HUES64 (cell line): ENCODE measurements around the gene MYO10.

Experiments
- H3K27ac ChIP-seq: 2 replicates; pipeline ENCODE4 v1.7.0; 2013; ENCODE audit warnings: low read depth, low read length, inconsistent platforms
- H3K27me3 ChIP-seq: 2 replicates; pipeline ENCODE4 v1.6.1; 2013; ENCODE audit warnings: mild to moderate bottlenecking, low read length; ENCODE audit not compliant: insufficient read depth
- H3K36me3 ChIP-seq: 2 replicates; pipeline ENCODE4 v1.6.1; 2013; ENCODE audit warnings: mild to moderate bottlenecking, low read length; ENCODE audit not compliant: insufficient read depth
- H3K4me1 ChIP-seq: 2 replicates; pipeline ENCODE4 v1.6.1; 2013; ENCODE audit warnings: mild to moderate bottlenecking, low read length, moderate library complexity; ENCODE audit not compliant: insufficient read depth
- H3K4me3 ChIP-seq: 2 replicates; pipeline ENCODE4 v1.5.1; 2013; ENCODE audit warnings: mild to moderate bottlenecking, low read length, moderate library complexity
- H3K9ac ChIP-seq: 2 replicates; pipeline ENCODE4 v1.6.1; 2013; ENCODE audit warnings: mild to moderate bottlenecking, low read depth, low read length
- H3K9me3 ChIP-seq: 2 replicates; pipeline ENCODE4 v1.6.1; 2013; ENCODE audit warnings: low read depth, low read length; ENCODE audit not compliant: insufficient read depth
- WGBS: fragments of 150-250, 120-280 bp; methylation state at CpG from one replicate; pipeline ENCODE4 v1.1.7; 2013; ENCODE audit warnings: missing lambda C conversion rate; 5-methylcytosine and 5-hydroxymethylcytosine counted together

MYO10 gene

DNA sequence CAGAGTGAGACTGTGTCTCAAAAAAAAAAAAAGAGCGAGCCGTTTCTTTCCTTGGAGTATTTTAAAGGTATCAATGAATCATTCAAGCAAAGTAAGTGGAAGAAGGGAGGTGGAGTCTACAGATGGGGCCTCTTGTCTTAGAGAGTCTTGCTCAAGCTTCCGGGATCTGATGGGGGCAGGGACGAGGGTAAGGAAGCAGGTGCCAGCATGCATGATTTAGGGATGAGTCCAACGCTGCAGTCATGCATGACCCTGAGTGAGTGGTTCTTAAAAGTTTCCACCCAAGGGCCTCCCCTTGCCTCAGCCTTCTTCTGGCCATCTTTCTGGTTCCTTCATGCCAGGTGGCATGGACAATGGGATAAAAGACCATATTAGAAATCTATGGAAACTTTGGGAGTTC is 79.6 kb downstream of the MYO10 start:
- no peak overlapping the region for H3K9ac ChIP-seq

DNA sequence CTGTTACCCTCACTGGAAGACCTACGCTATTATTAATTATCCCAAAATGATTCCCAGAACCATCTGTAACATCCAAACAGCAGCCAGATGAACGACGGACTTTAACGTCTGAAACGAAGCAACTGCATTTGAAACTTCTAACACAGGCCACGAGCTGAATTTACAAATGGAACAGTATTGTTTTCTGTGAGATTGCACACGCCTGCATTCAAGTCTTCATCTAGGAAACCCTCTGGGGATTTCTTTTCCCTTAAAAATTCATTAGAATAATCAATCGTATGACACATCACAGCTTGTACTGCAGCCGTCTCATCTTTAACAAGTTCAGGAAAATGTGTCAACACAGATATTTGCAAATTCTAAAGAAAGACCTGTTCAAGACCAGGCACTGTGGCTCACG is 80.2 kb downstream of the MYO10 start:
- Histone ChIP-seq H3K27ac (no peak overlapping the region), H3K9ac (peak overlapping the region; percentile 28; the same call in 1 of the 2 replicates), H3K27me3 (no peaks in the 10 kb centered on the region), H3K36me3 (no peaks in the 10 kb centered on the region), H3K4me3 (no peak overlapping the region), H3K9me3 (0 out of 2 replicates have a peak, but pooled peaks cover 6% of the 10 kb centered on the region), H3K4me1 (peaks cover 40% of the 10 kb centered on the region)
- WGBS, result 89% methylated on average over 10 of the region's 10 CpGs

More for the DNA sequence above, 79.6 kb downstream of the MYO10 start:
- Histone ChIP-seq H3K9me3 (0 out of 2 replicates have a peak, but pooled peaks cover 6% of the 10 kb centered on the region), H3K27me3 (no peaks in the 10 kb centered on the region), H3K36me3 (no peaks in the 10 kb centered on the region), H3K27ac (no peak overlapping the region), H3K4me3 (no peak overlapping the region), H3K4me1 (peaks cover 40% of the 10 kb centered on the region)
- 92% methylated on average over 5 of the region's 5 CpGs for WGBS

DNA sequence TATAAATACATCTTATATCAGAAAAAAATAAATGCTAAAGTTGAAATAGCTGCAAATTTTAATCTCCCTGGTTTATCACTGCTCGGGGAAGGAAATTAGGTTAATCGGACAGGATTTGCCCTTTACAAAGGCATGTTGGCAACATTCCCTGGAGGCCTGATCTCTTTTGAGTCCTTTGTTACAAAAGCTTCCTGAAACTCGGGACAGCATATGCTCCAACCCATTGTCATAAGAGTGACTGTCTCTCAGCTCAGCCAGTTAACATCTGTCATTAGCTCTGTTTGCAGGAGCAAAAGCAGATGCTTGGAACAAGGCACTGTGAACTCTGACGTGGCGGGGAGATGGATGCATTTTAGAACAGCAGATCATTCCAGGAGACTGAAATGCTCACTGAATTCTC is 80.6 kb downstream of the MYO10 start:
- Histone ChIP-seq H3K9me3 (0 out of 2 replicates have a peak, but pooled peaks cover 6% of the 10 kb centered on the region), H3K4me3 (no peak overlapping the region), H3K27ac (no peak overlapping the region), H3K9ac (peak overlapping the region; percentile 28; the same call in 1 of the 2 replicates), H3K4me1 (peaks cover 37% of the 10 kb centered on the region), H3K27me3 (no peaks in the 10 kb centered on the region), H3K36me3 (no peaks in the 10 kb centered on the region)
- WGBS, result 77% methylated on average over 5 of the region's 5 CpGs

DNA sequence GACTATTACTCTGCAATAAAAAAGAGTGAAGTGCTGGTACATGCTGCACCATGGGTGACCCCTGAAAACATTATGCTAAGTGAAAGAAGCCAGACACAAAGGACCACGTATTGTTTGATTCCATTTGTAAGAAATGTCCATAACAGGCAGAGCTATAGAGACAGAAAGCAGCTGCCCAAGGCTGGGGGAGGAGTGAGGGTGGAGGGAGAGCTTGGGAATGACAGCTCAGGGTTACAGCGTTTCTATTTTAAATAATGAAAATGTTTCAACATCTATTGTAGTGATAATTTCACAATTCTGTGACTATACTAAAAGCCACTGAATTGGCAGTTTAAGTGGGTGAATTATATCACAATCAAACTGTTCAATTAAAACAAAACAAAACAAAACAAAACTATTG is 81.7 kb downstream of the MYO10 start:
- Histone ChIP-seq H3K36me3 (no peaks in the 10 kb centered on the region), H3K27ac (no peak overlapping the region), H3K4me3 (no peak overlapping the region), H3K4me1 (peaks cover 31% of the 10 kb centered on the region), H3K9me3 (0 out of 2 replicates have a peak, but pooled peaks cover 5% of the 10 kb centered on the region), H3K27me3 (no peaks in the 10 kb centered on the region), H3K9ac (no peak overlapping the region)
- 83% methylated on average over 2 of the region's 2 CpGs for WGBS

DNA sequence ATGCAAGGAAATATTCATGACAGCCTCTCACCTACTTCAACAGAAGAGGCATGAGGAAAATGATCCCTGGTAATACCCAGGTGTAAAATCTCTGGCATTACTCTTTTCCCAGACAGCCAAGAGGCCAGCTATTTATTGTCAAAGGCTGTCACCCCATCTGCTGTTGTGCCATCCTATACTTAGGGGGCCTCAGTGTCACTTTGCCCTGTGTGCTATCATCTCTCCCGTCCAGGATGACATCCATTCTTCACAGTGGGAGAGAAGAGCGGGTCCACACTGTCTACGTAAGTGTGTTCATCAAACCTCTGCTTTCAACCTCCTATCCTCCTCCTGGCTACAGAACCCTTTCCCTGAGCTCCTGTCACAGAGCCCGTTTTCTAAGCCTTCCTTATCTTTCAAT is 82.6 kb downstream of the MYO10 start:
- H3K4me3 ChIP-seq, result no peak overlapping the region
- H3K9me3 ChIP-seq, result no peaks in the 10 kb centered on the region
- WGBS, result 92% methylated on average over 4 of the region's 4 CpGs
- no peaks in the 10 kb centered on the region for H3K27me3 ChIP-seq
- no peak overlapping the region for H3K9ac ChIP-seq
- no peak overlapping the region for H3K27ac ChIP-seq
- no peaks in the 10 kb centered on the region for H3K36me3 ChIP-seq
- peaks cover 31% of the 10 kb centered on the region for H3K4me1 ChIP-seq

DNA sequence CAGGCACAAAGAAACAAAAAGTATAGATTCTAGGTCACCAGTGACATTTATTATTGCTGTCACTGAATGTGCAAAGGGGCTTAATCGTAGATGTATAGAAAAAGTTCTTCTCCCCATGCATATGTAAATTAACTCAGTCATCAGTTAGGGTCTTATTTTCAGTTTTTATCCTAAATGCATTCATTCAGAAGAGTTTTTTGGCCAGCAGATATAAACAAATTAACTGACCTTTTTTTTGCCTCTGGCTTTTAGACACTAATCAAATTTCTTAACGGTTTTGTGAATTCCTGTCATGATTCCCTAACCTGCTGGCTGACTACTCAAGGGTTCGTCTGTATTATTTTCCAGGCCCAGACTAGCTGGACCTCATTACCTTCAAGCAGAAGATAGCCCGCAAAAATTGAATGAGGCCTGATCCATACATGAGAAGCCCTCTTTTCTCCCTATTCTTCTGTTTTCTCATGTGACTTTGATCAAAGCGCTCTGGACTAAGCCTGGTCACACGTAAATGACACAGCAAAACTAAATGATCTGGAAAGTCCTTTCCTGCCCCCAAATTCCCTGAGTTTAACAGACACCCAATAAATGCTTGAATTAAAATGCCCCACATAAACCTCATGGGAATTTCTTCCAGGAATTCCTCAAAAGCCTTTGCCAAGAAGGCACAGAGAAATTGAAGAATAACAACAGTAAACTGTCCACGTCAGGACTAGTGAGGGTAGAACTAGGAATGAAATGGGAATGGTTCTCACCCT is 83.7 kb downstream of the MYO10 start:
- Histone ChIP-seq H3K27me3 (no peaks in the 10 kb centered on the region), H3K9me3 (no peaks in the 10 kb centered on the region), H3K9ac (no peak overlapping the region), H3K4me1 (peaks cover 29% of the 10 kb centered on the region), H3K27ac (no peak overlapping the region), H3K4me3 (no peak overlapping the region), H3K36me3 (no peaks in the 10 kb centered on the region)
- 89% methylated on average over 7 of the region's 7 CpGs for WGBS

DNA sequence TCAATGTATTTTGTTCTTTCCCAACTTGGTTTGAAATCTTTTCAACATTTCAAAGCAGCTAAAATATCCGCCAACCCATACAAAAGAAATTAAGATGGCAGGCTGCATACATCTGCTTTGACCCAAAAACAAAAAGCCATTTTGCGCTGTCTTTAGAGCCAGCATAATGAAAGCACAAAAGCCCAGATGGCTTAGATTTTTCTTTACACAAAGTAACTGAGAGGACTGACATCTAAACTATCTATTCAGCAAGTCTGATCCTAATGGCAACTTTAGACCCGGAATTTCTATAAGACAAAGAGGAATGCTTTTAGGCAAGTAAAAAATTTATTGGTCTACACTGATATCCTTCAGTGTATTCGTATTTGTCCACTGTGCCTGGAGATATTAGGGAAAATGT is 86.3 kb downstream of the MYO10 start:
- Histone ChIP-seq H3K4me1 (peaks cover 8% of the 10 kb centered on the region; the same call in 1 of the 2 replicates), H3K9me3 (no peaks in the 10 kb centered on the region), H3K4me3 (no peak overlapping the region), H3K9ac (no peak overlapping the region), H3K36me3 (no peaks in the 10 kb centered on the region), H3K27ac (no peak overlapping the region), H3K27me3 (no peaks in the 10 kb centered on the region)
- WGBS, result 95% methylated on average over 4 of the region's 4 CpGs

DNA sequence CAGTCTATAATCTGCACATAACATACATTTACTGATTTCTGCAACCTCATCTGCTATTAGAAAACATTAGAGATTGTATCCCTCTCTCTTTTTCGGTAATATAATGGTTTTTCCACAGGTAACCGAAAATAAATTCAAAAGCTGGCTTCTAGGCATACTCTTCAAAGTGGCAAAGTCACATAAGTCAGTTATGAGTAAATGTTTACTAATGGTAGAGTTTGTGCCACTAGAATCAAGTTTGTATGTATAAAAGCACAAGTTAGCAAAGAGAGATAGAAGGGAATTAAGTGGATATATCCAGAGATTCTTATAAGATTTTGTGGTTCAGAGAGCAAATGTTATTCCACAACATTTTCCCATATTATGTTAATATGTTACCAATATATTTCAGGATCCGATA is 86.9 kb downstream of the MYO10 start:
- Histone ChIP-seq H3K36me3 (no peaks in the 10 kb centered on the region), H3K9me3 (no peaks in the 10 kb centered on the region), H3K27me3 (no peaks in the 10 kb centered on the region), H3K9ac (no peak overlapping the region), H3K4me3 (no peak overlapping the region), H3K27ac (no peak overlapping the region), H3K4me1 (peaks cover 8% of the 10 kb centered on the region; the same call in 1 of the 2 replicates)
- WGBS, result 92% methylated on average over 3 of the region's 3 CpGs

DNA sequence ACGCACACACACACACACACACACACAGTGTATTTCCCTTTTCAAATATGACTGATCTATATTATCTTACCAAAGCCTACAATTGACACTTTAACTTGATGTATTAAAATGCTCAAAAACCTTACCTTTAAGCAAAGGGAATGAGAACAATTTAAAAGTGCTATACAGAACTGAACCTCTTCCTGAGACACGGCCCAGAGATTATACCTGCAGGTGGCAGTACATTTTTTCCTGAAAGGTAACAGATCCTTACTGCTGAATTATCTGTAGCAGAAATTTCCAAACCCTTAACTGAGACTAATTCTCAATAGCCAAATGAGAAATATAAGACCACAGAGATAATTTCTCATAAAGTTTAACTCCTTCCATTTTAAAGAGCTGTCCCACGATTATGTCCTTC is 91.1 kb downstream of the MYO10 start:
- H3K4me1 ChIP-seq, result no peaks in the 10 kb centered on the region
- H3K4me3 ChIP-seq, result no peak overlapping the region
- no peak overlapping the region for H3K9ac ChIP-seq
- H3K27ac ChIP-seq, result no peak overlapping the region
- no peaks in the 10 kb centered on the region for H3K27me3 ChIP-seq
- WGBS, result 89% methylated on average over 3 of the region's 3 CpGs
- H3K9me3 ChIP-seq, result no peaks in the 10 kb centered on the region
- no peaks in the 10 kb centered on the region for H3K36me3 ChIP-seq

DNA sequence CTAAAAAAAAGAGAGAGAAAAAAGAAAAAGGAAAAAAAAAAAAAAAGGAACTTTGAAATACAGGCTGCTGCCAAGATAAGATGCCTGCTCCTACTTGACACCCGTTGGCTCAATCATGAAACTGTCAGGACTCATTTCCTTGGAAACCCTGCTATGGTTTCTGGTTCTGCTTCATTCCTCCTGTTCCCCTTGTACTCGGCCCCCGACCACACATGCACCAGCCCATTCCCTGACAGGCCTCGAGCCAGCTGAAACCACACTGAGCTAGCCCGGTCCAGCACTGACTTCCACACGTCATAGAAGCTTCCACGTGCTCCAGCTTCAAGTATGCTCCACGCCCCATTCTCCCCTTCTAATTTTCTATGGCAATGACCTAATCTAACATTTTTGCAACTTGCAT is 93.2 kb downstream of the MYO10 start:
- H3K27ac ChIP-seq, result no peak overlapping the region
- WGBS, result 85% methylated on average over 8 of the region's 8 CpGs
- H3K4me1 ChIP-seq, result no peaks in the 10 kb centered on the region
- H3K27me3 ChIP-seq, result no peaks in the 10 kb centered on the region
- no peaks in the 10 kb centered on the region for H3K36me3 ChIP-seq
- H3K4me3 ChIP-seq, result no peak overlapping the region
- H3K9me3 ChIP-seq, result no peaks in the 10 kb centered on the region
- H3K9ac ChIP-seq, result no peak overlapping the region

DNA sequence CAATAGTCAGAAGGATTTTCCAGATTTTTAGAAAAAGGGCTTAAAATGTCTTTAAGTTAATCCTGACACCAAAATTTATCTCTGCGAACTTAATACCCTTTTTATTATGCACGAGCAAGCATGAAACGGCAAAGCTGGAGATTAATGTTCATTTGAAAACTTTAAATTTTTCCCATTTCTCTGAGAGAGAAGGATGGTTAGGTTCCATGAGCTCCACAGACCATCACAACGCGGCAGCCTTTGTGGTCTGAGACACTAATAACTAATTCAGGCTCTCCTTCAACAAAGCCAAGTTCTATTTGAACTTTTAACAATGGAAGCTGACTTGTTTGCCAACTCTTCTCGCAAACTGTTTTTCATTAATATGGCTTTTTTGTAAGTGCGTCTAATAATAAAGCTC is 94.7 kb downstream of the MYO10 start:
- no peaks in the 10 kb centered on the region for H3K36me3 ChIP-seq
- no peak overlapping the region for H3K27ac ChIP-seq
- H3K9me3 ChIP-seq, result no peaks in the 10 kb centered on the region
- H3K4me1 ChIP-seq, result peaks cover under 1% of the 10 kb centered on the region; the same call in 1 of the 2 replicates
- H3K4me3 ChIP-seq, result no peak overlapping the region
- H3K27me3 ChIP-seq, result no peaks in the 10 kb centered on the region
- 88% methylated on average over 7 of the region's 7 CpGs for WGBS
- H3K9ac ChIP-seq, result no peak overlapping the region
